Esophagus squamous epithelium (tissue), 5 donors: Measurements from ENCODE around the gene CTXND1. TPM values are rescaled to one million over a fixed set of nuclear protein-coding genes. Genes with fewer than 3 reads are reported as not detected.

ENCODE experiments used
- DNase-seq: peaks from one replicate; lab custom pipeline; 2025; lab: John Stamatoyannopoulos, UW
- H3K27ac ChIP-seq, 4 donors: fragments of 200-600 bp; sonication (generic); one replicate each; pipeline ENCODE4 v1.5.1; 2016 to 2019; ENCODE audit warnings: mild to moderate bottlenecking in 1 of 4
- H3K27me3 ChIP-seq, 4 donors: fragments of 200-600 bp; sonication (generic); 1 replicate in 3 of 4; 2 replicates in 1 of 4; pipeline versions ENCODE4 v1.5.1 to v1.6.0; 2017 to 2021; ENCODE audit warnings: antibody characterized with exemption in 1 of 4
- H3K36me3 ChIP-seq, 3 donors: fragments of 200-600 bp; sonication (generic); one replicate each; pipeline ENCODE4 v1.5.1; 2016 to 2019
- H3K4me1 ChIP-seq, 3 donors: fragments of 200-600 bp; sonication (generic); one replicate each; pipeline ENCODE4 v1.5.1; 2017 to 2019
- H3K4me3 ChIP-seq, 4 donors: fragments of 200-600 bp; sonication (generic); 1 replicate in 3 of 4; 2 replicates in 1 of 4; pipeline ENCODE4 v1.5.1; 2016 to 2019; ENCODE audit warnings: mild to moderate bottlenecking in 2 of 4, moderate library complexity in 1 of 4
- H3K9me3 ChIP-seq, 3 donors: fragments of 200-600 bp; sonication (generic); one replicate each; pipeline ENCODE4 v1.5.1; 2016 to 2019
- CTCF ChIP-seq, 6 experiments: fragments of 450-650 bp in 4 of 6; fragments of 200-600 bp in 2 of 6; sonication (generic) in 2 of 6; IDR thresholded peaks; one replicate each; pipeline ENCODE4 v1.5.1; 2016 to 2019; ENCODE audit warnings: antibody characterized with exemption in 6 of 6, mild to moderate bottlenecking in 4 of 6, moderate library complexity in 4 of 6
- POLR2A ChIP-seq, 4 donors: fragments of 450-650 bp; IDR thresholded peaks; one replicate each; pipeline ENCODE4 v1.6.1; 2017; ENCODE audit warnings: antibody characterized with exemption in 4 of 4, mild to moderate bottlenecking in 4 of 4, moderate library complexity in 3 of 4
- WGBS, 2 donors: methylation state at CpG; one replicate each; pipeline ENCODE4 v1.1.5; 2018; 5-methylcytosine and 5-hydroxymethylcytosine counted together
- intact Hi-C: fragments of 100-400 bp; cut with DNase I; formaldehyde crosslinking; loops from one replicate; pipeline ENCODE4 v1.15.0; 2022
- total RNA-seq, 4 donors: library from RNA; depleted of rRNA; stranded (reverse); fragments of >200 nt; gene quantifications; one replicate each; pipeline ENCODE4 v1.1.0, GENCODE V29; 2016
- donor health status: DM: yes; HTN: yes; CAD: no.

Gene CTXND1
- total RNA-seq, 4 donors from 2014 or later: not detected

- TF ChIP-seq POLR2A (IDR thresholded peaks at IDR 0.05): no peak
- TF ChIP-seq CTCF (IDR thresholded peaks at IDR 0.05): no peak
- peaks cover 0 to 22% (median 10%) of the 10 kb centered on the region in 3 donors for H3K4me1 ChIP-seq
- H3K9me3 ChIP-seq: no peaks in the 10 kb centered on the region
- no peak overlapping the region for H3K27ac ChIP-seq
- no peak overlapping the region for H3K4me3 ChIP-seq
- WGBS, 2 donors: 91% methylated on average over 10 of the region's 10 CpGs
- no peak for DNase-seq
- H3K27me3 ChIP-seq: no peaks in the 10 kb centered on the region
- intact Hi-C loops: no loop called here
- H3K36me3 ChIP-seq: peaks cover 0 to 88% (median 3%) of the 10 kb centered on the region in 3 donors
Measured at GRCh38 chr15:80183306-80183705, 68.7 kb downstream of the CTXND1 start.

GRCh38 chr15:80182611-80183261, 69.3 kb downstream of the CTXND1 start:
- WGBS, 2 donors: 43 to 46% methylated on average over 5 of the region's 5 CpGs
- Histone ChIP-seq H3K4me3 (no peak overlapping the region), H3K27me3 (no peaks in the 10 kb centered on the region), H3K36me3 (peaks cover 0 to 89% (median 3%) of the 10 kb centered on the region in 3 donors), H3K4me1 (peaks cover 0 to 22% (median 10%) of the 10 kb centered on the region in 3 donors), H3K27ac (no peak overlapping the region), H3K9me3 (no peaks in the 10 kb centered on the region)
- no peak for TF ChIP-seq CTCF (IDR thresholded peaks at IDR 0.05)
- no peak for TF ChIP-seq POLR2A (IDR thresholded peaks at IDR 0.05)
- intact Hi-C loops: no loop called here
- DNase-seq: no peak

GRCh38 chr15:80180986-80181385, 71.0 kb downstream of the CTXND1 start:
- H3K9me3 ChIP-seq: no peaks in the 10 kb centered on the region
- intact Hi-C loops: no loop called here
- no peak overlapping the region for H3K4me3 ChIP-seq
- no peak for DNase-seq
- peaks cover 0 to 88% (median 0%) of the 10 kb centered on the region in 3 donors for H3K36me3 ChIP-seq
- 78 to 81% methylated on average over 4 to 6 of the region's 10 CpGs for WGBS, 2 donors
- H3K27me3 ChIP-seq: no peaks in the 10 kb centered on the region
- peaks cover 0 to 22% (median 10%) of the 10 kb centered on the region in 3 donors for H3K4me1 ChIP-seq
- no peak overlapping the region for H3K27ac ChIP-seq
- TF ChIP-seq CTCF (IDR thresholded peaks at IDR 0.05) (no peak), POLR2A (IDR thresholded peaks at IDR 0.05) (no peak)

GRCh38 chr15:80180468-80180867, 71.5 kb downstream of the CTXND1 start:
- TF ChIP-seq POLR2A (IDR thresholded peaks at IDR 0.05) (no peak), CTCF (IDR thresholded peaks at IDR 0.05) (no peak)
- intact Hi-C loops: no loop called here
- Histone ChIP-seq H3K9me3 (no peaks in the 10 kb centered on the region), H3K4me1 (peaks cover 0 to 22% (median 10%) of the 10 kb centered on the region in 3 donors), H3K4me3 (no peak overlapping the region), H3K27me3 (no peaks in the 10 kb centered on the region), H3K36me3 (peaks cover 0 to 87% (median 0%) of the 10 kb centered on the region in 3 donors), H3K27ac (no peak overlapping the region)
- 78 to 83% methylated on average over 4 to 6 of the region's 7 CpGs for WGBS, 2 donors
- DNase-seq: no peak

GRCh38 chr15:80179935-80180334, 72.1 kb downstream of the CTXND1 start:
- peaks cover 0 to 22% (median 10%) of the 10 kb centered on the region in 3 donors for H3K4me1 ChIP-seq
- 90 to 94% methylated on average over 3 to 8 of the region's 16 CpGs for WGBS, 2 donors
- intact Hi-C loops: no loop called here
- H3K4me3 ChIP-seq: no peak overlapping the region
- no peak for TF ChIP-seq CTCF (IDR thresholded peaks at IDR 0.05)
- TF ChIP-seq POLR2A (IDR thresholded peaks at IDR 0.05): no peak
- DNase-seq: no peak
- H3K27me3 ChIP-seq: no peaks in the 10 kb centered on the region
- H3K36me3 ChIP-seq: peaks cover 0 to 87% (median 0%) of the 10 kb centered on the region in 3 donors
- H3K9me3 ChIP-seq: no peaks in the 10 kb centered on the region
- H3K27ac ChIP-seq: no peak overlapping the region
